GM12892 (cell line): Measurements from ENCODE around the gene SH3GLB2.
"Not testable (repeated sequence)": the region's sequence is repeated elsewhere in the genome, so short reads cannot be mapped to it uniquely, and the experiment has no call there.

Experiments
- DNase-seq: peaks from one replicate; pipeline ENCODE4 v3.0.0; 2011; ENCODE audit not compliant: insufficient read length
- FAIRE-seq: peaks from 2 replicates; lab custom pipeline; 2011; peaks lifted over from hg19 to GRCh38; lab: Jason Lieb, UNC
- POLR2A ChIP-seq: IDR thresholded peaks from 2 replicates; pipeline ENCODE4 v1.6.1; 2011; ENCODE audit warnings: low read depth, low read length, control low read depth
- POLR2AphosphoS5 ChIP-seq: IDR thresholded peaks from 2 replicates; pipeline ENCODE4 v1.6.1; 2011; ENCODE audit warnings: low read depth, low read length, control low read depth
- TAF1 ChIP-seq: IDR thresholded peaks from 2 replicates; pipeline ENCODE4 v1.6.1; 2011; ENCODE audit warnings: low read depth, mild to moderate bottlenecking, control low read depth, low read length, borderline replicate concordance

SH3GLB2 gene

DNA sequence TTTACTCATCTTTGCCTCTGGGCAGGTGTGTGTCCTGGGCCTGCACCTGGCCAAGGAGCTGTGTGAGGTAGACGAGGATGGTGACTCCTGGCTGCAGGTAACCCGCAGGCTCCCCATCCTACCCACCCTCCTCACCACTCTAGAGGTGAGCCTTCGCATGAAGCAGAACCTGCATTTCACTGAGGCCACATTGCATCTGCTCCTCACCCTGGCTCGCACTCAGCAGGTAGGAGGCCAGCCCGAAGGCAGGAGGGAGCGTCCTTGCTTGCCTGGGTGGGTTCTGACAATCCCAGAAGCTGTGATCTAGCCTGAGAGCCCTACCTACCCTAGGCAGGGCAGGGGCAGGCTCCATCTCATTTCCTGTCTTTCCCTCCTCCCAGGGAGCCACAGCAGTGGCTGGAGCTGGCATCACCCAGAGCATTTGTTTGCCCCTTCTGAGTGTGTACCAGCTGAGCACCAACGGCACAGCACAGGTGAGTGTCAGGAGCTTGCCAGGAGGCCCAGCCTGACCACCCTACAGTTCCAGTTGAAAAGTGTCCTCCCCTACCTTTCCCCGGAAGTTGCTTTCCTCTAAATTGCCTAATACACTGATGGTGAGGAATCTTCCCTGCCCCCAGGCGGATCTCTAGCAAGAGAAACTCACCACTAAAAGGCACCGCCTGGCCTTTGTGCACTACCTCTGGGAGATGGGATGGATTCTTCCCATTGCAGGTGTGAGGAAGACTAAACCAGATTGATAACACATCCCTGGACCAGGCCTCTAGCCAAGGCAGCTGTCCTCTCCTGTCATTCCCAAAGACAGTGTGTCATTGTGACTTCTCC lies 26.4 kb downstream of the SH3GLB2 start:
- no peak for DNase-seq
- no peak for FAIRE-seq
- TF ChIP-seq POLR2AphosphoS5 (no peak), POLR2A (no peak), TAF1 (no peak)

GRCh38 chr9:128999581-129000206 lies 28.4 kb downstream of the SH3GLB2 start:
- DNase-seq (no peak), FAIRE-seq (no peak)
- TF ChIP-seq TAF1, result no peak
- TF ChIP-seq POLR2A, result no peak
- TF ChIP-seq POLR2AphosphoS5, result no peak

GRCh38 chr9:128998462-128998861 lies 29.7 kb downstream of the SH3GLB2 start:
- FAIRE-seq (no peak), DNase-seq (no peak)
- TF ChIP-seq POLR2AphosphoS5 (no peak), POLR2A (no peak), TAF1 (no peak)

- DNase-seq (no peak), FAIRE-seq (no peak)
- TF ChIP-seq POLR2AphosphoS5 (no peak), POLR2A (no peak), TAF1 (no peak)
These were observed 32.3 kb downstream of the SH3GLB2 start for GRCh38 chr9:128995791-128996190.

DNA sequence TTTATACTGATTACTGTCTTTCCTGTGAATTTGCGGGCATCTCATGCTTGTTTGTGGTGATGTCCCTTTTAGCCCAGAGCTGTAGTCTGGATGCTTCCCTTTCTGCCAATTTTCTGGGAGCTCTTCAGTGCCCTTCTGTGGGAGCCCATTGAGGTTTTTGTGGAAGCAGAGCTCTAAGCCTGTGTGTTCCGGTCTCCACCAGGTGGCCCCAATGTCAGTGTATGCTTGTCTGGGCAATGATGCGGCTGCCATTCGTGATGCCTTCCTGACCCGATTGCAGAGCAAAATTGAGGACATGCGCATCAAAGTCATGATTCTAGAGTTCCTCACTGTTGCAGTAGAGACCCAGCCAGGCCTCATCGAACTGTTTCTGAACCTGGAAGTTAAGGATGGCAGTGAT lies 35.1 kb downstream of the SH3GLB2 start:
- no peak for TF ChIP-seq POLR2AphosphoS5
- no peak for TF ChIP-seq POLR2A
- no peak for TF ChIP-seq TAF1
- DNase-seq (no peak), FAIRE-seq (no peak)

DNA sequence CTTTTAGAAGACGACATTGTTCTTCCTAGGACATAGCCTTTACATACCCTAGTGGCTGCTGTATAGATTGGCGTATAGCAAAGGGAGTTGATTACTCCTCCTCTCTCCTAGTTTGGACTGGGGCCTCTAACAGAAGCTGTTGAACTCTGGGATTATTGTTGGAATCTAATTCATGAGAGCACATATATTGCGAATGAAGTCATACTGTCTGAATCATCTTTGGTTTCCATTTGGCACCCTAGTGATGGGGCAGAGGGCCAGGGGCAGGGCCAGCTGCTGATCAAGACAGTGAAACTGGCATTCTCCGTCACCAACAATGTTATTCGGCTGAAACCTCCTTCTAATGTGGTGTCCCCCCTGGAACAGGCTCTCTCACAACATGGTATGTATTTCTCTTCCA lies 40.3 kb downstream of the SH3GLB2 start:
- FAIRE-seq (no peak), DNase-seq (no peak)
- TF ChIP-seq POLR2AphosphoS5 (no peak), TAF1 (no peak), POLR2A (no peak)

DNA sequence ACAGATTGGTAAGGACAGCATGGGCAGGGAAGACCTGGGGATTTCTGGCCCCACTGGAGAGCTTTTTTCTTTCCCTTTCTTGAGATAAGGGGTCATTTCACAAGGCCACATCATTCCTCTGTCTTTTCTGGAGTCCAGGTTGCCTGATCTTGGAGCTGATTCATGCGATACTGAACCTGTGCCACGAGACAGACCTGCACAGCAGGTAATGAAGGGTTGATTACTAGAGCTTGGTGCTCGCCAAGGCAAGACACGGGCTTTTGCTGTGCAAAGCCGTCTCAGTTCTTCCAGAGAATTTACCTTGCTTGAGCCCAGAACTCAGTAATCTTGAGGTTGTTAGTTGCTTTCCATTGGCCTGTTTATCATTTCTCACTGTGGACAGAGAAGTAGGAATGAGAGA lies 41.5 kb downstream of the SH3GLB2 start:
- no peak for DNase-seq
- no peak for FAIRE-seq
- no peak for TF ChIP-seq TAF1
- no peak for TF ChIP-seq POLR2A
- TF ChIP-seq POLR2AphosphoS5, result no peak

- TF ChIP-seq TAF1, result no peak
- no peak for TF ChIP-seq POLR2AphosphoS5
- no peak for TF ChIP-seq POLR2A
- DNase-seq, result no peak
- FAIRE-seq, result no peak
These were observed 44.6 kb downstream of the SH3GLB2 start for GRCh38 chr9:128983536-128983935.

DNA sequence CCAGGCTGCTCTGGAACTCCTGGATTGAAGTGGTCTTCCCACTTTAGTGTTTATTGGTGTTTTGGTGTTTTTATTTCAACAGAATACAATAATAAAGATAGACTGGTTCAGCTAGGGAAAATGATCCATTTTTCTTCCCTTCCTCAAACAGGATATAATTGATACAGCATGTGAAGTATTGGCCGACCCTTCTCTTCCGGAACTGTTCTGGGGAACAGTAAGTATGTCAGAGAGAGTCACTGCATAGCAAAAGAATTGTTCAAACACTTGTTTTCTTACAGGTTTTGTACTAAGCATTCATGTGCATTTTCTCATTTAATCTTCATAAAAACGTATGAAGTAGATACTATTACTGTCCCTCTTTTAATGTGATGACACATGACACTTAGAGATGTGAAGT lies 49.0 kb downstream of the SH3GLB2 start:
- no peak for TF ChIP-seq POLR2A
- TF ChIP-seq TAF1, result no peak
- TF ChIP-seq POLR2AphosphoS5, result no peak
- no peak for DNase-seq

GRCh38 chr9:128972956-128973355 lies 55.2 kb downstream of the SH3GLB2 start:
- FAIRE-seq, result no peak
- no peak for TF ChIP-seq POLR2A
- no peak for TF ChIP-seq POLR2AphosphoS5
- TF ChIP-seq TAF1, result no peak
- no peak for DNase-seq

More for the DNA sequence above, 49.0 kb downstream of the SH3GLB2 start:
- FAIRE-seq, result no peak

GRCh38 chr9:128969491-128969890 lies 58.6 kb downstream of the SH3GLB2 start:
- TF ChIP-seq TAF1, result no peak
- TF ChIP-seq POLR2A, result no peak
- no peak for TF ChIP-seq POLR2AphosphoS5
- FAIRE-seq (no peak), DNase-seq (no peak)

DNA sequence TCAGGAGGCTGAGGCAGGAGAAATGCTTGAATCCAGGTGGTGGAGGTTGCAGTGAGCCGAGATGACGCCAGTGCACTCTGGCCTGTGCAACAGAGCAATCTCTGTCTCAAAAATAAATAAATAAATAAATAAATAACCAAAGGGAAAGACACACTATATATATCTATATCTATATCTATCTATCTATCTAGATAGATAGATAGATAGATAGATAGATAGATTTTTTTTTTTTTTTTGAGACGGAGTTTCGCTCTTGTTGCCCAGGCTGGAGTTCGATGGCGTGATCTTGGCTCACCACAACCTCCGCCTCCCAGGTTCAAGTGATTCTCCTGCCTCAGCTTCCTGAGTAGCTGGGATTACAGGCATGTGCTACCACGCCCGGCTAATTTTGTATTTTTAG lies 66.7 kb downstream of the SH3GLB2 start:
- not testable (repeated sequence) for DNase-seq, FAIRE-seq
